Measurements from ENCODE around the gene EPHB1. TPM values are rescaled to one million over a fixed set of nuclear protein-coding genes. Genes with fewer than 3 reads are reported as not detected.

The EPHB1 gene
- total RNA-seq, 1 experiment from 2014 or later, result 2.8 TPM

GRCh38 chr3:135071483-135071882, 276.4 kb downstream of the EPHB1 start:
- H2AK5ac ChIP-seq (ENCODE audit: insufficient read length, low read length), result no peak overlapping the region
- H3K4ac ChIP-seq (ENCODE audit: low read depth, low read length), result no peak overlapping the region
- Mint-ChIP-seq H3K9me3 (peaks cover 8 to 9% of the 10 kb centered on the region in 2 experiments; a peak in 4 of 5 replicates), H3K36me3 (ENCODE audit: insufficient read depth in 1 of 3, low read depth in 3 of 3) (peaks cover under 1 to 25% (median 4%) of the 10 kb centered on the region in 3 experiments; a peak in 6 of 7 replicates), H3K27ac (no peak overlapping the region), H3K27me3 (ENCODE audit: low read depth) (peaks cover 1% of the 10 kb centered on the region; the same call in 1 of the 2 replicates), H3K4me3 (no peak overlapping the region), H3K4me1 (peaks cover 17 to 18% of the 10 kb centered on the region in 2 experiments)
- no peaks in the 10 kb centered on the region for H3K23me2 ChIP-seq (ENCODE audit: insufficient read length, low read depth, low read length, poor library complexity, severe bottlenecking)
- H3K4me1 ChIP-seq (ENCODE audit: insufficient read depth, low read length), result no peaks in the 10 kb centered on the region; the same call in 1 of the 2 replicates
- no peak overlapping the region for H4K5ac ChIP-seq (ENCODE audit: insufficient read length, low read depth, low read length)
- H3K14ac ChIP-seq (ENCODE audit: insufficient read depth, low read length), result no peak overlapping the region
- no peaks in the 10 kb centered on the region for H3K79me1 ChIP-seq (ENCODE audit: insufficient read depth, low read depth, low read length, poor library complexity, severe bottlenecking)
- H3T11ph ChIP-seq (ENCODE audit: low read length), result no peak overlapping the region
- H4K20me1 ChIP-seq (ENCODE audit: control insufficient read depth, insufficient read depth, insufficient read length), result no peaks in the 10 kb centered on the region
- H2BK15ac ChIP-seq (ENCODE audit: low read depth, low read length), result no peak overlapping the region
- no peak overlapping the region for H3K9ac ChIP-seq (ENCODE audit: extremely low read depth, insufficient read length, low read length)
- H2BK5ac ChIP-seq (ENCODE audit: insufficient read length, low read length), result no peak overlapping the region
- H3K9me3 ChIP-seq (ENCODE audit: control insufficient read depth, low read depth, low read length), result no peaks in the 10 kb centered on the region
- no peaks in the 10 kb centered on the region for H3K27me3 ChIP-seq (ENCODE audit: insufficient read depth, low read length)
- H2BK120ac ChIP-seq (ENCODE audit: low read depth, low read length, poor library complexity, severe bottlenecking), result no peak overlapping the region
- no peak for DNase-seq
- TF ChIP-seq CTCF (conservative IDR thresholded peaks at IDR 0.05), result no peak
- no peak overlapping the region for H4K91ac ChIP-seq (ENCODE audit: insufficient read length, low read depth, low read length)
- H3K79me2 ChIP-seq (ENCODE audit: insufficient read depth, low read length), result no peaks in the 10 kb centered on the region
- no peak overlapping the region for H2AFZ ChIP-seq (ENCODE audit: low read length)
- no peak overlapping the region for H4K8ac ChIP-seq (replicated peaks; ENCODE audit: insufficient read length, low read depth, low read length)
- no peak overlapping the region for H3K56ac ChIP-seq (ENCODE audit: insufficient read length, low read depth, low read length)
- no peak overlapping the region for H3K4me2 ChIP-seq (ENCODE audit: insufficient read depth, insufficient read length, low read length)
- H3K27ac ChIP-seq (ENCODE audit: insufficient read length, low read depth, low read length), result no peak overlapping the region
- H3K23ac ChIP-seq (ENCODE audit: insufficient read length, low read depth, low read length), result no peak overlapping the region
- no peak overlapping the region for H2BK20ac ChIP-seq (ENCODE audit: low read depth, low read length, poor library complexity, severe bottlenecking)
- H3K18ac ChIP-seq (ENCODE audit: insufficient read length, low read depth, low read length), result no peak overlapping the region
- H2BK12ac ChIP-seq (ENCODE audit: insufficient read length, low read depth, low read length), result no peak overlapping the region

Measured in H9 (cell line).